DLD1 (cell line): ENCODE results near the gene MMP25.

Experiments
- in situ Hi-C: cut with HindIII; loops from 2 replicates; pipeline ENCODE4 v1.10.0; 2017; ENCODE audit warnings: low sequenced_read_pairs

MMP25 gene

GRCh38 chr16:3091551-3091950 is 45.2 kb downstream of the MMP25 start:
- in situ Hi-C loops: no loop called here

DNA sequence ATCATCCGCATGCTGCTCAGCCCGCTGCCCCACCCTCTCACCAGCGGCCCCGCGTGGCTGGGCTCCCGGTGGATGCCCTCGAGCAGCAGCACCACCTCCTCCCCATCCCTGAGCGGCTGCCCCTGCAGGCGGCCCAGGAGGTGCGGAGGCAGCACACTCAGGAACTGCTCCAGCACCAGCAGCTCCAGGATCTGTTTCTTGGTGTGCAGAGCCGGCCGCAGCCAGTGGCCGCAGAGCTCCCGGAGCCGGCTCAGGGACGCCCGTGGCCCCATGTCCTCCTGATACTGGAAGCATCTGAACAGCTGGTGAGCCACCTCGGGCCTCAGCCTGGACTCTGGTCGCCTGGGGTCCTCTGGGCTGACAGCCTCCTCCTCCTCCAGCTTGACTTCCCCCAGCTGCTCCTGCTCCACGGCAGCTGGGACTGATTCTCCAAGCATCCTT is 46.2 kb downstream of the MMP25 start:
- in situ Hi-C loops: no loop called here

DNA sequence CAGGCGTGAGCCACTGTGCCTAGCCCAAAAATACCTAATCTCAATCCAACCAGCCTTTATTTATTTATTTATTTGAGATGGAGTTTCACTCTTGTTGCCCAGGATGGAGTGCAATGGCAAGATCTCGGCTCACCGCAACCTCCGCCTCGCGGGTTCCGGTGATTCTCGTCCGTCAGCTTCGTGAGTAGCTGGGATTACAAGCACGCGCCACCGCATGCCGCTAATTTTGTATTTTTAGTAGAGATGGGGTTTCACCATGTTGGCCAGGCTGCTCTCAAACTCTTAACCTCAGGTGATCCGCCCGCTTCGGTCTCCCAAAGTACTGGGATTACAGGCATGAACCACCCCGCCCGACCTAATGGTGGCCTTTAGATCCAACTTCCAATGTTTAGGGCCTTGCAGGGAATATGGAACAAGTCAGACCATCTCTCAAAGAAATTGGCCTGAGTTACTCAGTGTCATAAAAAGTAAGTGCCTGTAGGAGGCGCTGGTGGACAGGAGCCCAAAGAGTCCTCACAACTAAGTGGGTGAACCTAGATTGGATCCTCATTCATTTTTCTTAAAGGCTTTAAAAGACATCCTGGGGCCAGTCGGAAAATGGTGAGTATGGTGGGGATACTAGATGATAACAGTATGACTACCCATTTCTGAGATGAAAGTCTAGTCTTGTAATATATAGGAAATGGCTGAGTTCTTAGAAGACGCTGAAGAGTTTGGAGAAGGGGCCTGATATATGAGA is 48.1 kb downstream of the MMP25 start:
- in situ Hi-C loops: no loop called here

GRCh38 chr16:3095869-3096268 is 49.5 kb downstream of the MMP25 start:
- in situ Hi-C loops: no loop called here

DNA sequence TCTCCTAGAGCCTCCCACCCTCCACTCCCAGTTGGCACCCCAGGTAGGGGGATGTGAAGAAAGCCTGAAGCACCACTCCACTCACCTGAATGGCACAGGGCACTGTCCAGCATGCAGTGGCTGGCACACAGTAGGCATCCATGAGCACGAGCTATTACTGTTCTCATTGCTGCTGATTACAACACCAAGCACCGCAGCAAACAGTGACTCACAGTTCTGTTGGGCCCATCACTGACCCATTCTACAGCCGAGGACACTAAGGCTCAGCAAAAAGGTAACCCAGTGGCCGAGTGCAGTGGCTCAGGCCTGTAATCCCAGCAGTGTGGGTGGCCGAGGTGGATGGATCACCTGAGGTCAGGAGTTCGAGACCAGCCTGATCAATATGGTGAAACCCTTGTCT is 50.0 kb downstream of the MMP25 start:
- in situ Hi-C loops: no loop called here

DNA sequence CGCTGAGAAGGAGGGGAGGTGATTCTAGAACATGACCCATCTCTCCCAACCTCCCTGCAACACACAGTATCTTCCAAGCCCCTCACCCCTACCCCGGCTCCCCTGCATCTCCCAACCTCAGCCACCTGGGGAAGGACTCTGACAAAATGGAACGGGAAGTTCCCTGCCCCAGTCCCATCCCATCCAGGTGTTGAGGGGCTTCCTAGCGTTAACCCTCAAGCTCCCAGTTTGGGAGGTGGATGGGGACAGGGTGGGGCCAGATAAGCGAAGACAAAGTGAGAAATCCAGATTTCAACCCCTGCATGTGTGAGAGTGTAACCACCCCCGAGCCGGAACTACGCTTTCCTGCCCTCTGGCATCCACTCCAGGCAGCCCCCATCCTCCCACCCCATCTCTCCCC is 50.9 kb downstream of the MMP25 start:
- in situ Hi-C loops: no loop called here

- in situ Hi-C loops: no loop called here
Measured at GRCh38 chr16:3098459-3099394, 52.4 kb downstream of the MMP25 start, which contains the start of gene ZSCAN10. Gene ZSCAN10 (minus strand): TSS chr16:3099294. CDS start chr16:3092937, 6,357 bp downstream.

DNA sequence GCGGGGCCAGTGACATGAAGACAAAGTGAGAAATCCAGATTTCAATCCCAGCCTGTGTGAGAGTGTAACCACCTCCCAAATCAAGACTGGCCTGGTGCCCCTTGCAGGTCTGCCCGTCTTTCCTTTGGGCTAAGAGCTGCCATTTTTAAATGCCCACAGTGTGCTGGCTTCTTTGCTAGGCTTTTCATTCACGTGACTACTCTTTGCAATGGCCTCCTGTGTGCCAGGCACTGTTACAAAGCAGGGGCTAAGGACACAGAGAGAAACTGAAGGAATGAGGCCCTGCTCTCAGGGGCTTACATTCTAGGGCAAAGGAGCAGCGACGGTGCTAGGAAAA is 53.0 kb downstream of the MMP25 start:
- in situ Hi-C loops: no loop called here

GRCh38 chr16:3099732-3100499 is 53.6 kb downstream of the MMP25 start:
- in situ Hi-C loops: no loop called here

DNA sequence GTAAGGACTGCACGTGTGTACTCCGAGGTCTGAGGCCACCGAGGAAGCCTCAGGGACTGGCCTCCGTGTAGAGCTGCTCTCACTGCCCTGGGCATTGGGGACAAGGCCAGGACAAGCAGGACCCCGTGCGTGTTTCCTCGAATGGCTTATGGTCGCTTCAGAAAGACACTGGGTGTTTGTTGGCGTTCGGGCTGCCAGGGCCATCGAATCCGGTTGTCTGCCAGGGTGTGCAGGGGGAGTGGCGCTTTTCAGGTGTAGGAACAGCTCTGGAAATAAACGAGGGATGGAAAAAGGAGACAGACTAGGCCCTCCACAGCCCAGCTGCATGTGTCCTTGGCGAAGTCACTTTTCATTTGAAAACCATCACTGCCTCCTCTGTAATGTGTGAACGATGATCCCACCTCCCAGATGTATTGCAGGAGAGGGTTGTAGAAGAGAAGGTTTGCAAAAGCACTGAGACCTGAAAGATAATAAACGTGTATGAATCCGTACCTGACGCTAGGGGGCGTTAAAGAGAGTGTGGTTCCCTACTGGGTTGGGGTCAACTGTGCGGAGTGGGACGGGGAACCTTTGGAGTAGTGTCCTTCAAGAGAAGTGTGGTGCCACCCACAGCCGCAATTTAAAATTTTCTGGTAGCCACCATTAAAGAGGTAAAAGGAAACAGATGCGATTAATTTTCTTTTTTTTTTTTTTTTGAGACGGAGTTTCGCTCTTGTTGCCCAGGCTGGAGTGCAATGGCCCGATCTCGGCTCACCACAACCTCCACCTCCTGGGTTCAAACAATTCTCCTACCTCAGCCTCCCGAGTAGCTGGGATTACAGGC is 54.9 kb downstream of the MMP25 start:
- in situ Hi-C loops: no loop called here

DNA sequence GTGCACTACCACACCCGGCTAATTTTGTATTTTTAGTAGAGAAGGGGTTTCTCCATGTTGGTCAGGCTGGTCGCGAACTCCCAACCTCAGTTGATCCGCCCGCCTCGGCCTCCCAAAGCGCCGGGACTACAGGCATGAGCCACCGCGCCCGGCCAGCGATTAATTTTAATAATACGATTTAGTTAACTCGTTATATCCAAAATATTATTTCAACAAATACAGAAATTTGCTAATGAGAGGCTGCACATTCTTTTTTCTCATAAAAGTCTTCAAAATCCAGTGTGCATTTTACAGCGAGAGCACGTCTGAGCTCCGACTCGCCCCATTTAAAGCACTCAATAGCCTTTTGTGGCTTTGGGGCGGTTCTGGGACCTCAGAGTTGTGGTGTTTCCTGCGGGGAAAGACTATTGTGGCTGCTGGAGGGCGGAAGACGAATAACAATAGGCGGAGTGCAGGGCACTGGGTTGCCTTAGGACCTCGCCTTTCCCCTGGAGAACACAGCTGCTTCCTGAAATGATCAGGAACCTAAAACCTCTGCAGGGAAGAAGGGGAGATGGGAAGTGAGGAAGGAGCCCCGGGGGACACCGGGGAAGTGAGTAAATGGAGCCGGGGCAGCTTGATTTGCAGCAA is 55.6 kb downstream of the MMP25 start:
- in situ Hi-C loops: no loop called here

DNA sequence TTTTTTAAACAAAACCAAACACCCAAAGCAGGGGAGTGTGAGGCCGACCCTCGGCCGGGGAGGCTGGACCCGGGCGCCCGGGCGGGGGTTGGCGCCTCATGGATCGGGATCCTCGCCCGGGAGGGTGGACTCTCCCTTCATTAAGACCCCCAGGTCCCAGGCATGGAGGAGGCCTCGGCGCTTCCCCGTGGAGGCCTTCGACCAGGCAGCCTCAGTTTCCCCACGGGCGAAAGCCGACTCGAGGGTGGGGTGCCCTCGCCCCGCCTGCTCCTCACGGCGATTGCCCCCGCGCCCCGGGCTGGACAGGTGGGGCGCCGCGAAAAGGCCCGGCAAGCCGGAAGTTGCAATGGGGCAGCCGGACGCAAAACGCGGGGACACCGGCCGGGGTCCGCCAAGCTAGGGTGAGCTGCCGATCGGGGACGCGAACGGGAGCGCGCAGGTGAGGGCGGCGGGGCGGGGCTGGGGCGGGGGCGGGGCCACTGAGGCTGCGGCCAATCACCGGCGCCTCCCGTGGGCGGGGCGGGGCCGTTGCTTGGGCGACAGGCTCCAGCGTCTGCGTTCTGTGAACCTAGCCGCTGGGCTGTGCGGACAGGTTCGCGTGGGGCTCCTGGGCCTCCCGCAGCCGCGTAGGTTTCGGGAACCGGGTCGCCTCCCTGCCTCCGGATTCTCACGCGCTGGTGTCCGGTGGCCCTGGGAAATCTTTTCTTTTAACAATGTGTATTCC is 60.0 kb downstream of the MMP25 start:
- in situ Hi-C loops: no loop called here
